ENCODE results near the gene MICU1. TPM values are rescaled to one million over a fixed set of nuclear protein-coding genes. Genes with fewer than 3 reads are reported as not detected.

The MICU1 gene
- total and polyA plus RNA-seq, 10 of the 15 experiments (the other 5 are each of a cell fraction or from before 2014, with no cell fraction given) = 18.2 to 36.4 (median 22.2) TPM

DNA sequence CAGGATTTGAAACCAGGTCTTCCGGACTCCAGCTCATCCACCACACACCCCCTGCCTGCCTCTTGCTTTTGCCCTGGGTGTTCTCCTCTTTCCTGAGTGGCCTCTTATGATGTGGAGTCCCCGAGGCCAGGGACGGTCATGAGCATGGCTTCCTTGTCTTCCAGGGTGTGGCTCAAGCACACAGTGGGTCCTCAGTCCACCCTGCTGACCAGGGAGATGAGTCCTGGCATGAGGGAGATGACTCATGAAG lies 303.9 kb downstream of the MICU1 start:
- ChIA-PET RAD21 (ENCODE audit: unreplicated experiment) (interaction anchor here (1.7 to 8.4 kb wide), 9 partner anchors 14 to 188 kb away, joined by 4 to 137 read pairs (median 23); partner anchors contain the start of gene DDIT4), POLR2A (interaction anchor here (0.9 to 6.6 kb wide), 15 partner anchors 8 to 106 kb away, joined by 3 to 120 read pairs (median 8); partner anchors contain the start of genes ANAPC16, ASCC1 and DDIT4), CTCF (interaction anchor here (1.0 to 7.4 kb wide), 12 partner anchors 10 to 273 kb away, joined by 3 to 59 read pairs (median 4); partner anchors contain the start of gene DDIT4), SMC1A (ENCODE audit: uncharacterized antibody, unreplicated experiment) (interaction anchor here (0.8 to 6.5 kb wide), 10 partner anchors 13 to 273 kb away, joined by 3 to 103 read pairs (median 16); partner anchors contain the start of gene DDIT4)
- H3K27me3 ChIP-seq (replicated peaks in 1 of 2; ENCODE audit: control insufficient read depth in 2 of 2, insufficient read depth in 2 of 2, low read length in 1 of 2) = no peaks in the 10 kb centered on the region
- no peaks in the 10 kb centered on the region for H3K9me3 ChIP-seq (replicated peaks; ENCODE audit: control insufficient read depth, insufficient read depth, low read length)
- no peak for FAIRE-seq
- peak overlapping the region; percentile 89 for H3K27ac ChIP-seq (ENCODE audit: control insufficient read depth, insufficient read depth)
- no peaks in the 10 kb centered on the region for H3K36me3 ChIP-seq (ENCODE audit: control insufficient read depth in 2 of 2, insufficient read depth in 2 of 2, low read length in 1 of 2)
- no peak for ATAC-seq
- TF ChIP-seq, protein P1, sequence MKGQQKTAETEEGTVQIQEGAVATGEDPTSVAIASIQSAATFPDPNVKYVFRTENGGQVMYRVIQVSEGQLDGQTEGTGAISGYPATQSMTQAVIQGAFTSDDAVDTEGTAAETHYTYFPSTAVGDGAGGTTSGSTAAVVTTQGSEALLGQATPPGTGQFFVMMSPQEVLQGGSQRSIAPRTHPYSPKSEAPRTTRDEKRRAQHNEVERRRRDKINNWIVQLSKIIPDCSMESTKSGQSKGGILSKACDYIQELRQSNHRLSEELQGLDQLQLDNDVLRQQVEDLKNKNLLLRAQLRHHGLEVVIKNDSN (IDR thresholded peaks at IDR 0.05; ENCODE audit: borderline replicate concordance, extremely low read length, insufficient read depth, low read depth, low read length) = no peak
- in situ Hi-C loops (cut with MboI) = no loop called here
- 86% methylated on average over 3 of the region's 3 CpGs for WGBS (ENCODE audit: insufficient coverage, insufficient replicate concordance, low lambda C conversion rate, missing lambda C conversion rate)
- H4K20me1 ChIP-seq (ENCODE audit: control insufficient read depth, insufficient read depth) = no peaks in the 10 kb centered on the region
- peaks cover 8% of the 10 kb centered on the region for H3K79me2 ChIP-seq (ENCODE audit: control insufficient read depth, insufficient read depth, low read length)
- BruUV-seq (replicated peaks) = no TSS peak
- H3K9ac ChIP-seq (ENCODE audit: control insufficient read depth, insufficient read depth, low read length) = no peak overlapping the region
- H3K4me1 ChIP-seq (ENCODE audit: control insufficient read depth, insufficient read depth, low read length) = peaks cover 54% of the 10 kb centered on the region
- intact Hi-C loops (cut with micrococcal nuclease; ENCODE audit: unreplicated experiment) = no loop called here
- no peak overlapping the region for H2AFZ ChIP-seq (ENCODE audit: control insufficient read depth, low read depth, low read length)
- DNase-seq (ENCODE audit: low read depth, low spot score) = no peak
- H3K4me2 ChIP-seq (ENCODE audit: control insufficient read depth, insufficient read depth) = no peak overlapping the region
- no peak overlapping the region; the same call in 1 of the 2 replicates for H3K4me3 ChIP-seq

DNA sequence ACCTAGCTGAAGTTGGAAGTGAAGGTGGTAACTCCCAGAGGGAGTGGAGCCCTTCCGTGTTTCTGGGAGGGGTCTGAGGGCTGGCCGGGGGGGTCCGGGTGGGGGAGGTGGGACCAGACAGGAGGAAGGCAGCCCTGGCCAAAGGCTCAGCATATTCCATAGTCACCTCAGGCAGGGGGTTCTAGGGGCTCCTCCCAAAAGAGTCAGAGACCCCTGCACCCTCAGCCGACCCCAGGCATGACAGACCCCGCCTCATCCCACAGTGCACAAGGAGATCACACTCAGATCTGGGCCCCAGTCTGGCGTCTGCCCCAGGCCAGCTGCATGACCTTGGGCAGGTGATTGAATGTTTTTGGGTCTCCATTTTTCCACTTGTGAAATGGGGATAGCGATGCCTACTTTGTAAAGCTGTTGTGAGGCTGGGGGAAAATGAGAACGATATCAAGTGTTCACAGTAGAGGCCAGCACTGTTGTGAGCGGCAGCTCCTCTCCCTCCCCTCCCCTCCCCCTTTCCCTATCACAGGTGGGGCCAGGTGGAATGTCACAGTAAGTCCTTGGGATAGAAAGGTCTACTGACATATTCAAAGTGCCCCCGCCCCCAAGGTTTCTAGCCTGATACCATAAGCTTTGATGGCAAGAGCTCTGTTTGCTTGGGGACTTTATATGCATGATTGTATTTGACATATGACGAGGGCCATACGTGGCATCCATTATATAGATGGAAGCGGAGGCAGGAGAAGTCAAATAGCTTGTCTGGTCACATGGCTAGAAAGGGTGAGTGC lies 304.4 kb downstream of the MICU1 start:
- no peaks in the 10 kb centered on the region for H4K20me1 ChIP-seq (ENCODE audit: control insufficient read depth, insufficient read depth)
- H3K9me3 ChIP-seq (replicated peaks; ENCODE audit: control insufficient read depth, insufficient read depth, low read length) = no peaks in the 10 kb centered on the region
- peak overlapping the region; percentile 74 for H3K9ac ChIP-seq (ENCODE audit: control insufficient read depth, insufficient read depth, low read length)
- ChIA-PET RAD21 (ENCODE audit: unreplicated experiment) (interaction anchor here (0.9 to 8.4 kb wide), 16 partner anchors 8 to 188 kb away, joined by 3 to 137 read pairs (median 13); partner anchors contain the start of genes ANAPC16, ASCC1 and DDIT4), SMC1A (ENCODE audit: uncharacterized antibody, unreplicated experiment) (interaction anchor here (0.8 to 7.4 kb wide), 17 partner anchors 8 to 273 kb away, joined by 3 to 103 read pairs (median 11); partner anchors contain the start of gene DDIT4), CTCF (interaction anchor here (1.0 to 7.4 kb wide), 17 partner anchors 8 to 273 kb away, joined by 3 to 59 read pairs (median 4); partner anchors contain the start of gene DDIT4), POLR2A (interaction anchor here (0.7 to 6.6 kb wide), 25 partner anchors 8 to 105 kb away, joined by 3 to 120 read pairs (median 5); partner anchors contain the start of genes ANAPC16, ASCC1 and DDIT4)
- peak; percentile 39 for TF ChIP-seq PBX3 (IDR thresholded peaks at IDR 0.05; ENCODE audit: insufficient replicate concordance, low read depth, low read length)
- TF ChIP-seq BACH1 (IDR thresholded peaks at IDR 0.05; ENCODE audit: borderline replicate concordance) = 0 out of 2 replicates have a peak, but pooled peaks have one; percentile 19
- TF ChIP-seq MTA3 (IDR thresholded peaks at IDR 0.05; ENCODE audit: borderline replicate concordance, low read length) = no peak
- BruUV-seq (replicated peaks) = TSS peak; percentile 83
- DNase-seq (ENCODE audit: low read depth, low spot score) (no peak), ATAC-seq (no peak), FAIRE-seq (no peak)
- peaks cover 8% of the 10 kb centered on the region for H3K79me2 ChIP-seq (ENCODE audit: control insufficient read depth, insufficient read depth, low read length)
- H2AFZ ChIP-seq (ENCODE audit: control insufficient read depth, low read depth, low read length) = no peak overlapping the region
- no peaks in the 10 kb centered on the region for H3K36me3 ChIP-seq (ENCODE audit: control insufficient read depth in 2 of 2, insufficient read depth in 2 of 2, low read length in 1 of 2)
- 47% methylated on average over 13 of the region's 13 CpGs for WGBS (ENCODE audit: insufficient coverage, insufficient replicate concordance, low lambda C conversion rate, missing lambda C conversion rate)
- intact Hi-C loops (cut with micrococcal nuclease; ENCODE audit: unreplicated experiment) (loop anchor here (2.0 kb wide), 1 partner anchor 61 kb away; no protein-coding TSS in a partner anchor), in situ Hi-C loops (cut with MboI) (no loop called here)
- H3K4me3 ChIP-seq = peak overlapping the region; percentile 43; the same call in 1 of the 2 replicates
- H3K4me1 ChIP-seq (ENCODE audit: control insufficient read depth, insufficient read depth, low read length) = peaks cover 59% of the 10 kb centered on the region
- peak overlapping the region; percentile 89 for H3K27ac ChIP-seq (ENCODE audit: control insufficient read depth, insufficient read depth)
- H3K27me3 ChIP-seq (replicated peaks in 1 of 2; ENCODE audit: control insufficient read depth in 2 of 2, insufficient read depth in 2 of 2, low read length in 1 of 2) = no peaks in the 10 kb centered on the region
- peak overlapping the region; percentile 56 for H3K4me2 ChIP-seq (ENCODE audit: control insufficient read depth, insufficient read depth)

All from GM12878 (cell line).